Calu3 (cell line): ENCODE data around the gene C1orf53. TPM values are rescaled to one million over a fixed set of nuclear protein-coding genes. Genes with fewer than 3 reads are reported as not detected.

Experiments
- BruUV-seq: library from RNA; stranded (reverse); fragments of 400-500 nt; replicated peaks from 2 replicates; lab custom pipeline; 2021; lab: Mats Ljungman, UMichigan
- CTCF ChIA-PET: fragments of 300-600 bp; sonication (Branson Sonifier 250); formaldehyde crosslinking; loops from one replicate; lab custom pipeline; 2022; ENCODE audit warnings: antibody characterized with exemption; lab: Charles Lee
- DNase-seq: peaks from one replicate; pipeline ENCODE4 v3.0.0; 2022
- H3K27ac Mint-ChIP-seq: one replicate; pipeline ENCODE4 v1.8.0; 2022; ENCODE audit warnings: mixed read lengths; ENCODE audit not compliant: unreplicated experiment
- H3K27me3 Mint-ChIP-seq: one replicate; pipeline ENCODE4 v1.8.0; 2022; ENCODE audit warnings: mixed read lengths; ENCODE audit not compliant: unreplicated experiment
- H3K36me3 Mint-ChIP-seq: one replicate; pipeline ENCODE4 v1.8.0; 2022; ENCODE audit warnings: mild to moderate bottlenecking, moderate library complexity, mixed read lengths; ENCODE audit not compliant: insufficient read depth, unreplicated experiment
- H3K4me1 Mint-ChIP-seq: one replicate; pipeline ENCODE4 v1.8.0; 2022; ENCODE audit warnings: mild to moderate bottlenecking, low read depth, mixed read lengths; ENCODE audit not compliant: unreplicated experiment
- H3K4me3 Mint-ChIP-seq: one replicate; pipeline ENCODE4 v1.8.0; 2022; ENCODE audit warnings: mild to moderate bottlenecking, low read depth, moderate library complexity, mixed read lengths; ENCODE audit not compliant: unreplicated experiment
- H3K9me3 Mint-ChIP-seq: one replicate; pipeline ENCODE4 v1.8.0; 2022; ENCODE audit warnings: low read depth, mixed read lengths; ENCODE audit not compliant: unreplicated experiment
- CTCF ChIP-seq: fragments of 200-600 bp; IDR thresholded peaks from one replicate; pipeline ENCODE4 v1.8.0; 2022; ENCODE audit warnings: antibody characterized with exemption; ENCODE audit not compliant: unreplicated experiment
- intact Hi-C: fragments of 100-400 bp; cut with micrococcal nuclease; formaldehyde crosslinking; loops from one replicate; pipeline ENCODE4 v1.10.0; 2022; ENCODE audit not compliant: unreplicated experiment
- total RNA-seq: library from RNA; stranded (reverse); gene quantifications from 2 replicates; pipeline ENCODE4 v1.2.3, GENCODE V29; 2022

C1orf53 gene
- total RNA-seq, 1 experiment from 2014 or later, result 11.2 TPM

GRCh38 chr1:197890936-197891335 is 11.5 kb upstream of the C1orf53 start:
- no peaks in the 10 kb centered on the region for H3K36me3 Mint-ChIP-seq
- no peaks in the 10 kb centered on the region for H3K9me3 Mint-ChIP-seq
- DNase-seq, result no peak
- intact Hi-C loops, result no loop called here
- no peak for TF ChIP-seq CTCF
- no peaks in the 10 kb centered on the region for H3K27me3 Mint-ChIP-seq
- no peaks in the 10 kb centered on the region for H3K4me1 Mint-ChIP-seq
- CTCF ChIA-PET, result no interaction called here
- H3K27ac Mint-ChIP-seq, result no peak overlapping the region
- no TSS peak for BruUV-seq
- no peak overlapping the region for H3K4me3 Mint-ChIP-seq

DNA sequence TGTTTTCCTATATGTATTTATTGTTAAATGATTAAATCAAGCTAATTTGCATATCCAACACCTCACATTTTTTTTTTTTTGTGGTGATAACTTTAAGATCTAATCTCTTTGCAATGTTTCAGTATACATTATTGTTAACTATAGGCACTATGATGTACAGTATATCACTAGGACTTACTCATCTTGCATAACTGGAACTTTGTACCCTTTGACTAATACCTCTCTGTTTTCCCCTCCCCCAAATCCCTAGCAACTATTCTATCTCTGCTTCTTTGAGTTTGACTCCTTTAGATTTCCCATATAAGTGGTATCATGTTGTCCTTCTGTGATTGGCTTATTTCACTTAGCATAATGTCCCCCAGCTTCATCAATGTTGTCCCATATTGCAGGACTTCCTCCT is 9.7 kb upstream of the C1orf53 start:
- H3K36me3 Mint-ChIP-seq, result no peaks in the 10 kb centered on the region
- no TSS peak for BruUV-seq
- CTCF ChIA-PET, result no interaction called here
- H3K4me1 Mint-ChIP-seq, result no peaks in the 10 kb centered on the region
- intact Hi-C loops, result no loop called here
- H3K27me3 Mint-ChIP-seq, result no peaks in the 10 kb centered on the region
- TF ChIP-seq CTCF, result no peak
- no peaks in the 10 kb centered on the region for H3K9me3 Mint-ChIP-seq
- no peak for DNase-seq
- no peak overlapping the region for H3K4me3 Mint-ChIP-seq
- H3K27ac Mint-ChIP-seq, result no peak overlapping the region

DNA sequence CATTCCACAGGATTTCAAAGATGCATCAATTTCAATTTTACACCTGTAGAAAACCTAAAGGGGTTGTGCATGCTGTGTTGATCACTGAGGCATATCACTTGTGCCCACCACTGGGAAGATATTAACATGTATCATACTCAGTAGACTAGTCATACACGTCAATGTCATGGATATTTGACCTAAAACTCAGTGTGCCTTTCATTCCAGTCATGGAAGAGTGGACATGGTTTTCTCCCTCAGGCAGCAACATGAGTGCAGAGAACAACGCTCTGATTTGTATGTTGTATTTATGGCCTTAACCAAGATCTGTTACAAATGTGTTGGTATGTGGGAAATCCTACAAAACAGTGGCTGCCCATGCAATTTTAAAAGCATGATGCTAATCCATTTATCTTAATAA is 6.1 kb upstream of the C1orf53 start:
- H3K36me3 Mint-ChIP-seq, result no peaks in the 10 kb centered on the region
- peaks cover 2% of the 10 kb centered on the region for H3K4me1 Mint-ChIP-seq
- no peak overlapping the region for H3K4me3 Mint-ChIP-seq
- no peak for DNase-seq
- intact Hi-C loops, result no loop called here
- CTCF ChIA-PET, result no interaction called here
- H3K27ac Mint-ChIP-seq, result no peak overlapping the region
- H3K9me3 Mint-ChIP-seq, result no peaks in the 10 kb centered on the region
- H3K27me3 Mint-ChIP-seq, result no peaks in the 10 kb centered on the region
- no peak for TF ChIP-seq CTCF
- no TSS peak for BruUV-seq

DNA sequence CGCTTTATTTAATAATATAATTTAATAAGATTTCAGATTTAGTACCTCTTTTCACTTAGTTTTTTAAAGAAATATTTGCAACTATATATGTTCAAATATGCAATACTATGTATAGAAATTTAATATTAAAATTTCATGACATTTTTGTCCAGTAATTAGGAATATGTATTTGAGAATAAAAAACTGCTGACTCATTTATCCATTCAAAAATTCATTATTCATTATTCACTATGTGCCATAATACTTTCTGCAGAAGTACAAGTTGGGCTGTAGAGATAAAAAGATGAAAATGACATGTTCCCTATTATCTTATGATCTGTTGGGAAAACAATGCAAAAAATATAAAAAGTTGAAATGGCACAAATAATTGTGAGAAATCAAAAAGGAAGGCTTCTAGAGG is 3.4 kb upstream of the C1orf53 start:
- no peak for DNase-seq
- no peaks in the 10 kb centered on the region for H3K9me3 Mint-ChIP-seq
- no peak overlapping the region for H3K27ac Mint-ChIP-seq
- CTCF ChIA-PET, result no interaction called here
- no peaks in the 10 kb centered on the region for H3K27me3 Mint-ChIP-seq
- intact Hi-C loops, result no loop called here
- no peak overlapping the region for H3K4me3 Mint-ChIP-seq
- peaks cover 19% of the 10 kb centered on the region for H3K36me3 Mint-ChIP-seq
- TF ChIP-seq CTCF, result no peak
- BruUV-seq, result no TSS peak
- peaks cover 18% of the 10 kb centered on the region for H3K4me1 Mint-ChIP-seq

DNA sequence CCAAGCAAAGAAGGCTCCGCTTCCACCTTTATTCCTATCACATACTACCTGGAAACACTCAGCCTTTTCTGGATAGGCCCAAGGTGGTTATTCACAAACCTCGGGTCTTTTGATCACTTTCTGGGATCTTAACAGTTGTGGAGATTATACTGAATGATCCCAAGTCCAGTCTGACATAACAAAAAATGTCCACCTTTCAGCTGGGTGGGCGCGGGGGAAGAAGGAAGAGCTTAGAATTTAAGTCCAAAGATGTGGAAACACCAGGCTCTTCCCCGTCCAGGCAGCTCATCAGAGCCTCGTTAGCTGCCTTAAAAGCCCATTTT is 338 bp upstream of the C1orf53 start:
- intact Hi-C loops, result no loop called here
- peak overlapping the region; percentile 97 for H3K4me3 Mint-ChIP-seq
- TF ChIP-seq CTCF, result no peak
- DNase-seq, result no peak
- peaks cover 24% of the 10 kb centered on the region for H3K4me1 Mint-ChIP-seq
- CTCF ChIA-PET, result interaction anchor here (0.9 to 1.3 kb wide), 4 partner anchors 283 to 784 kb away, joined by 3 to 7 read pairs (median 4); no protein-coding TSS in a partner anchor
- H3K27me3 Mint-ChIP-seq, result no peaks in the 10 kb centered on the region
- H3K27ac Mint-ChIP-seq, result peak overlapping the region; percentile 87
- TSS peak; percentile 88 for BruUV-seq
- peaks cover 19% of the 10 kb centered on the region for H3K36me3 Mint-ChIP-seq
- H3K9me3 Mint-ChIP-seq, result no peaks in the 10 kb centered on the region
